Kasumi-1 (cell line): Measurements from ENCODE around the gene ONECUT1.

ENCODE experiments used
- DNase-seq, 2 experiments: peaks; one replicate each; lab custom pipeline; 2025; lab: John Stamatoyannopoulos, UW

The ONECUT1 gene

DNA sequence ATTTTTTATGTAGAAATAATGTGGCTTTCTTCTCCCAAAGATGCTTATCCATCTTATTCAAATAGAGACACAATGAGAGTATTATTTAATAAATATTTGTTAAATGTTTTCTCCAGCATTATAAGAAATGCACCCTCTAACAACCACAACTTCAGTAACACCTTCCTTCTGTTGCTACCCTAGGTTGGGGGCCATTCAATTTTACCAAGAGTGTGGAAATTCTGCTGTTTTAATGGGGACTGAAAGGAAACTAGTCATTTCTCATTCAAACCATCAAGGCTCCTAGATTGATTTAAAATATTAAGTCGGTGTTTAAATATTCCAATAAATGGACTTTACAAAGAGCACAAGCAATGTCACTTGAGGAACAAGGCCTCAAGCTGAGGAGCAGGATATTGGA is 7.6 kb downstream of the ONECUT1 start:
- DNase-seq, result no peak

DNA sequence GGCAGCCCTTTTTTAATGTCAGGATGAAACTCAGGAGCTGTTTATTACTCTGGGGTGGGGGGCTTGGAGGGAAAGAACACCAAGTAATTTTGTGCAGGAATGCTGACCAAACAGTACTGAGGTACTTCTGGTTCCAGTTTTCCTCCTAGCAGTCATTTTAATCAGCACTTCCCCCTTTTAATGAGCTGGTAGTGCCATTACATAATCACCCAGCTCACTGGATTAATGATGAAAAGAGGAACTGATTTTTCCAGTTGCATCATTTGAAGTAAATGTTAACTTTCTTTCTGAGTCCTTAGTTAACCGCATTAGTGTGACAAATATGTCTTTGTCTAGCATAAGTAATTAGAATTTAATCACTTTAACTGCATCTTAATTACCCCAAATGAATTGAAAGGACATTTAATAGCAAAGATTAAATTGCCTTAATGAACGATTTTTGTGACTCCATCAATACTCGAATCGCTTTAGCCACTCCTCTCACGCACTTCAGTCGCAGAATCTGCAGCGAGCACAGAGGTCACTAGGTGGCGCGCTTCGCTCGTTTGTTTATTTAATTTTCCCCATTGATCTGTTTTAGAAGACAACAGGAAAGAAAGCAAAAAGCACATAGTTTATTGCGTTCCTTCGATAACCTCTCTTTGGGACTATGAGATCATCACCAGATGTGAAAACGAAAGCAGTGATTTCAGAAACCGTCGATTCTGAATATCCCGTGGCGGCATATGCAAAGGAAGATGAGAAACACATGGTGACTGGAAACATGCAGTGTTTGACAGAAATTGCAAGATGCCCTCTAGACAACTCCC is 9.8 kb downstream of the ONECUT1 start:
- DNase-seq, result peak; percentile 71 to 74

GRCh38 chr15:52778457-52778856 is 11.7 kb downstream of the ONECUT1 start:
- DNase-seq, result no peak

GRCh38 chr15:52772766-52773165 is 17.4 kb downstream of the ONECUT1 start:
- no peak for DNase-seq

GRCh38 chr15:52765785-52766184 is 24.4 kb downstream of the ONECUT1 start:
- no peak for DNase-seq

- no peak for DNase-seq
These were observed 25.4 kb downstream of the ONECUT1 start for GRCh38 chr15:52764731-52765130.

GRCh38 chr15:52762621-52763020 is 27.5 kb downstream of the ONECUT1 start:
- DNase-seq, result no peak

DNA sequence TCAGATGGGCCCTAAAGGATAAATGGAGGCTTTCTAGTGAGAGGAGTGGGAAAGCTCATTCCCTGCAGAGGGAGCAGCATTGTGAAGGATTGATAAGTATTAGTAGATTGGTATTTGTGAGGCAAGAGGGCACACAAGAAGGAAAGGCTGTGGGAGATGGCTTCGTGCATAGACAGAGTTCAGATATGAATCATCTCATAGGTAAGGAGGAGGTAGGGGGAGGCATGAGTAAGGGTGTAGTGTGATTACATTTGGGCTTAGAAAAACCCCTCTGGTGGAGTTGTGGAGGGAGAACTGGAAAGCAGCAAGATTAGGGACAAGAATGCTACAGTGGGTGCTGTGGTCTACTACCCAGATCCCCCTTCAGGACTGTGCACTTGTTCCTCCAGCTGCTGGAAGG is 29.6 kb downstream of the ONECUT1 start:
- DNase-seq, result no peak

DNA sequence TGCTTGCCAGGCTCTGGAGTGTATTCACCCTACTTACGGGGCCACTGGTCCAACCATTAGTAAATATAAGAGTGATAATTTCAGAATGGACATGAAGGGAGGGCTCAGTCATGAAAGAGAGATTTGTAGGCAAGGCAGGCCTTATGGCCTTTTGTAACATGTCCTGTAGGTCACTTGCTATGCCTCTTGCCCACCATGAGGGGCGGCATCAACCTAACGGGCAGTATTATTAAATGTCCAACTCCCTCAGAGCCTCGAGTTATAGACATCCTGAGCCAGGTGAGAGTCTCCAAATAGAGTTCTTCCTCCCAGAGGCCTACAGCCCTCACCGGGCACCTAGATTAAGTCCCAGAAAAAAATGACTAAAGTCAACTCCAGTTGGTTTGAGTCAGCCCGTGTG is 30.2 kb downstream of the ONECUT1 start:
- DNase-seq, result no peak

- DNase-seq, result no peak
These were observed 32.6 kb downstream of the ONECUT1 start for GRCh38 chr15:52757496-52757895.

GRCh38 chr15:52751522-52751921 is 38.6 kb downstream of the ONECUT1 start:
- no peak for DNase-seq

DNA sequence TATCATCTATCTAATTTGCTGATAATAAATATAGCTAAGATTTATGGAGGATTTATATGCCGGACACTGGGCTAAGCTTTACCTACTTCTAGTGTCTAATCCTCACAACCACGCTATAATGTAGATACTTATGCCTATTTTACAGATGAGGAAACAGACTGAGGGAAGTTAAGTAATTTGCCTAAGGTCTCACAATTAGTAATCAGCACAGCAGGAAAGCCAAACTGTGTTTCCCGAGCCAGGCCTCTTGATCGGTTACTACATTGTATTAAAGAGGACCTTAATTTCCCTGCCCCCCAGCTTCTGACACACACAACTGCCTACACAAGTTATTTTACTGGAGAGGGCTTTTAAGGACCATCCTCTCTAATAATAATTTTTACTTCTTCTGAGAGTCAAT is 40.9 kb downstream of the ONECUT1 start:
- DNase-seq, result no peak

DNA sequence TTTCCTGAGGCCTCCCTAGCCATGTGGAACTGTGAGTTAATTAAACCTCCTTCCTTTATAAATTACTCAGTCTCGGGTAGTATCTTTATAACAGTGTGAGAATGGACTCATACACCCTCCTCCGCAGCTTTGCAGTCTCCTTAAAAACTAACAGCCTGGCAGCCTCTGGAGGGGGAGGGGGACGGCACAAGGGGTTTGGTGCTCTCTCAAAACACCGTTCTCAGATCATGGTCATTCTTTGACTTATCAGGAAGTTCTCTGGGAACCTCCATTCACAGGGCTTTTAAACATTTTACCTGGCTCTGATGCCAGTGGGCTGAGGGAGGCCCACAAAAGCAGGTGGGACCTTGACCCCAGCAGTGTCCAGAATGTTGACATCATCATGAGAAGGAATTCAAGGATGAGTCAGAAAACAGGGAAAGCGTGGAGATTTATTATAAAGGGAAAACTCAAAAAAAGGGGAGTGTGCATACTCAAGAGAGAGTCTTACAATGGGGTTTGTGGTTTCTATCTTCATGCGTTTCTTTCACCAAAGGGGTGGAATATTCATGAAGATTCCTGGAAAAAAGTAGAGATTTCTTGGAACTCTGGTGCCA is 43.9 kb downstream of the ONECUT1 start:
- no peak for DNase-seq

GRCh38 chr15:52745326-52746161 is 44.6 kb downstream of the ONECUT1 start:
- no peak for DNase-seq

- DNase-seq, result no peak
These were observed 51.8 kb downstream of the ONECUT1 start for GRCh38 chr15:52738311-52738710.

DNA sequence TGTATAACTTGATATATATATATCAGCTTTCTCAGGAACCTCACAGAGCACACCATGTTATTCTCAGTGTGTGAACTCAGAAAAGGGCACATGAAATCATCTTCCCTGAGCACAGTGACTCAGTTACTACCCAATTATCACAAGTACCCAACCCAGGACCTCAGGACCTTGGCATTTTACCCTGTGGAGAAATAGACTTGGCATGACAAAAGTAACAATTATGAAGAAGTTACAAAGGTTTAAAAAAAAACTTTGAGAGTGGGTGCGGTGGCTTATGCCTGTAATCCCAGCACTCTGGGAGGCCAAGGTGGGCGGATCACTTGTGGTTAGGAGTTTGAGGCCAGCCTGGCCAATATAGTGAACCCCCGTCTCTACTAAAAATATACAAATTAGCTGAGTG is 52.4 kb downstream of the ONECUT1 start:
- no peak for DNase-seq

DNA sequence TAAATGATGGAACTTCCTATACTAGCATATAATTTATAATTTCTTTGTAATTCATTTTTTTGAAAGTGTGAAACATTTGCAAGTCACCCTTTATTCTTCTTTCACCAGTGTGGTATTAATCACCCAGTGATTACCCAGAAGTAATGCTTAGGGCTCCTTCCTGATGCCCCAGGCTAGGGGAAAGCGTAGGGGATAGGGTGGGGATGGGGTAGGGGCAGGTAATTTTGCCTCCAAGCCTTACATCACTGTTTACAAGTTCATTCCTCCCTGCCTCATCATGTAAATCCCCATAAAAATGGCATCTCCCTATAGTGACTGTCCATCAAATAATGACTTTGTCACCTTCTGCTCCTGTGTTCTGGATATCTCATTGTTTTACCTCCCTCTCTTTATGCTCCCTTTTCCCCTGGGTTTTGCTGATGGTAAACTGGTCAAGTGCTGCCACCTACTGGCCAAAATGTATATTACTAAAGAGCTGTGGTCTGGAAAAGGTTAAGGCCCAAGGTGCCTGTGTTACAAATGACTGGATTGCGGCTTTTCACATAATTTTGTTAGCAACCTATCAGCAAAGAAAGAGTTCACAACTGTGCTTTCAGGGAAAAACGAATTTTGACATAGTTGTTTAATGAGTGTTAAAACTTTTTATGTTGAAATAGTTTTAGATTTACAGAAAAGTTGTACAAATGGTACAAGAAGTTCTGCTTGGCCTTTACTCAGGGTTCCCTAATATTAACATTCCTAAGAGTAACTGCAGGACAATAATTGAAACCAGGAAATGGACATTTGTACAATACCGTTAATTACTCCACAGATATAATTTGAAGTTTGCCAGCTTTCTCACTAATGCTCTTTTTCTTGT is 54.7 kb downstream of the ONECUT1 start:
- peak; percentile 84 to 92 for DNase-seq

DNA sequence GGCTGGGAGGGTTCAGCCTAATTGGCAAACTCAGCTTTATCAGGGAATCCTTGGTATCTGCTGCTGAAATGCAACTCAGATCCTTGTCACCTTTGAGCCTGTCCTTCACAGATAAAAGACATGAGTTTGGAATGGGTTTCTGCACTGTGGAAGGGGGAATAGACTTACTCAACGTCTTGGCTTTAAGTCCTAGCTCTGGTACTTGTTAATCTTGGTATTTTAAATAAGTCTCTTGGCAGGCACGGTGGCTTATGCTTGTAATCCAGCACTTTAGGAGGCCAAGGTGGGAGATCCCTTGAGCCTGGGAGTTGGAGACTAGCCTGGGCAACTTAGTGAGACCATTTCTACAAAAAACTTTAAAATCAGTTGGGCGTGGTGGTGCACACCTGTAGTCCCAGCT is 55.8 kb downstream of the ONECUT1 start:
- DNase-seq, result no peak

DNA sequence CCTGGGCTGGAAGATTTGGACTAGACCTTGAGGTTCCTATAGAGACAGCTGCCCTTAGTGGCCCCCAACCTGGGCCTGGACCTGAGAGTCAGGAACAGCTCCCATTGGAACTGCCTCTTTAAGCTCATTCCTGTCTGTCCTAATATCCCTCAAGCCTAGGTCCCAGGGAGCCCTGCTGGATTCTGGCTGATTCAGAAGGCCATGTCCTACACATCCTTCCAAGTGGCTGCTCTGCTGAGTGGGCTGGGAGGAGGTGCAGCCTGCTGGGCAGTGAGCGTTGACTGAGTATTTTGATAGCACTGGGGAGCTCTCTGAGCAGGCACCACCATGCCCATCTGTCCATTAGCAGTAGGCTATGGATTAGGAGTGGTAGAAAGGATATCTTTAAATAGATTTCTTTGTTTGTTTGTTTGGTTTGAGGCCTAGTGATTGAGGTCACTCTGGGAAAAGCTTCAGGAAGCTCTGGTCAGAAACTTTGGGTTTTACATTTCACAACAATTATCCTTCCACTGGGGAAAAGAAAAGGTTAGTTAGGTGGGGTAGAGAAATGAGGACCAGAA is 56.4 kb downstream of the ONECUT1 start:
- DNase-seq, result no peak

GRCh38 chr15:52733088-52733487 is 57.0 kb downstream of the ONECUT1 start:
- no peak for DNase-seq

DNA sequence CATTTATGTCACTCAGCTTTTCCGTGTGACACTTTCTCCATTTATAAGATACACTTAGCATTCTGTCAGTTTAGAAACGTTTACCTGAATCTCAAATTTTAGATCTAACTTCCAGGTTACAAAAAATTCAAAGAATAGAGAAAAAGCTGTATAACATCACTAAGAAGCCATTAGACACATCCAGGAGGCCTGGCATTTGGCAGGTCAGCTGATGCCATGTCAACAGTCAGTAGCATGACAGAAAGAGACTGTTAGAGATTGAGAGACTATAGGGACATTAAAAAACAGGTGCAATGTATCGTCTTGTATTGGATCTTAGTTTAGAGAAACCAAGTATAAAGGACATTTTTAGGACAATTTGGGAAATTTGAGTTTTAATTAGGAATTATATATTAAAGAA is 57.6 kb downstream of the ONECUT1 start:
- no peak for DNase-seq
